Suprapubic skin (tissue), 4 donors: ENCODE measurements around the gene UPF2. TPM values are rescaled to one million over a fixed set of nuclear protein-coding genes. Genes with fewer than 3 reads are reported as not detected.
A peak's percentile ranks its signal among the peaks of the same experiment; 100 is the strongest.

Experiments used
- DNase-seq, 2 donors: peaks; one replicate each; pipeline ENCODE4 v3.0.0-alpha.2; 2019; ENCODE audit warnings: low spot score in 2 of 2
- H3K27ac ChIP-seq: fragments of 200-600 bp; sonication (generic); one replicate; pipeline ENCODE4 v1.5.1; 2019
- H3K27me3 ChIP-seq: fragments of 200-600 bp; sonication (generic); one replicate; pipeline ENCODE4 v1.5.1; 2019
- H3K36me3 ChIP-seq: fragments of 200-600 bp; sonication (generic); one replicate; pipeline ENCODE4 v1.5.1; 2019
- H3K4me1 ChIP-seq: fragments of 200-600 bp; sonication (generic); one replicate; pipeline ENCODE4 v1.5.1; 2019
- H3K4me3 ChIP-seq: fragments of 200-600 bp; sonication (generic); one replicate; pipeline ENCODE4 v1.5.1; 2019; ENCODE audit warnings: mild to moderate bottlenecking
- H3K9me3 ChIP-seq: fragments of 200-600 bp; sonication (generic); one replicate; pipeline ENCODE4 v1.5.1; 2019
- EP300 ChIP-seq: sonication (generic); formaldehyde crosslinking; IDR thresholded peaks from one replicate; pipeline ENCODE4 v1.6.1; 2017; ENCODE audit warnings: antibody characterized with exemption
- POLR2A ChIP-seq, 2 donors: fragments of 450-650 bp; IDR thresholded peaks; one replicate each; pipeline ENCODE4 v1.6.1; 2017; ENCODE audit warnings: antibody characterized with exemption in 2 of 2, mild to moderate bottlenecking in 2 of 2, moderate library complexity in 2 of 2
- POLR2AphosphoS5 ChIP-seq, 3 donors: sonication (generic); formaldehyde crosslinking; IDR thresholded peaks; one replicate each; pipeline ENCODE4 v1.6.1; 2017; ENCODE audit warnings: antibody characterized with exemption in 3 of 3
- WGBS: methylation state at CpG from one replicate; pipeline ENCODE4 v1.1.5; 2018; 5-methylcytosine and 5-hydroxymethylcytosine counted together
- total RNA-seq, 4 donors: library from RNA; depleted of rRNA; stranded (reverse); fragments of >200 nt; gene quantifications; one replicate each; pipeline ENCODE4 v1.1.0, GENCODE V29; 2016
- TF ChIP-seq, protein P1 (sequence below), 2 donors: fragments of 200-600 bp in 1 of 2; fragments of 450-650 bp in 1 of 2; sonication (generic) in 1 of 2; IDR thresholded peaks; one replicate each; pipeline ENCODE4 v1.5.1; 2016 to 2019; ENCODE audit warnings: antibody characterized with exemption in 2 of 2, mild to moderate bottlenecking in 1 of 2, moderate library complexity in 1 of 2

The UPF2 gene
- total RNA-seq, 4 donors from 2014 or later: 15.6 to 31.9 (median 16.1) TPM

DNA sequence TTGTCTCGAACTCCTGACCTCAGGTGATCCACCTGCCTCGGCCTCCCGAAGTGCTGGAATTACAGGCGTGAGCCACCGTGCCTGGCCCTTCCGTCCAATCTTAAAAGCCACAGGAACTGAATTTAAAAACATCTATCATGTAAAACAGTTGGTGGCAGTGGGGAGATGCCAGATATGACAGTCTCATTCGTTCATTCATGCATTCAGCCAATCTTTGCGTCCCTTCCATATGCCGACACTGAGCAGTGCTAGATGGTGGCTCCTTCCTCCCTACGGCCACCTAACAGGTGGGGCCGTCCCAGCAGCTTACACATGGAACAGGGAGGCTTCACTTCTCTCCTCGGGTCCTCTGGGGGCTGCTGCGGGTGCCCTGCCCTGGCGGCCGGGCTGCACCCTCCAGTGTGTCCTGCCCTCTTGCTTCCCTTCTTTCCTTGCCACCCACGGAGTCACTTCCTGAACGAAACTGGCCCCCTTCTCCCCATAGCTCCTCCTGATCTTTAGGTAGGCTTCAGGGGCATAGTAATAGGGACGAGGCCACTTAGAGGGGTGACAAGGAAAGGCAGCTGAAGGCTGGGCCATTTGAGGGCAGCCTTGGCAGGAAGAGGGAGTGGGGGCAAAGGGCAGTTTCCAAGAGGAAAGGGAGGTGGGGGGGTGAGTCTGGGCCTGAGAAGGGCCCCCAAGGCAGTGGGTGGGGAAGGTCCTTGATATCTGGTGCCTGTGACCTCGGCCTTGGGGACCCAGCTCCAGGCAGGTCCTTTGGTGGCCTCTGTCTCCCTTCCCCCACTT lies 165.6 kb downstream of the UPF2 start:
- TF ChIP-seq, protein P1, sequence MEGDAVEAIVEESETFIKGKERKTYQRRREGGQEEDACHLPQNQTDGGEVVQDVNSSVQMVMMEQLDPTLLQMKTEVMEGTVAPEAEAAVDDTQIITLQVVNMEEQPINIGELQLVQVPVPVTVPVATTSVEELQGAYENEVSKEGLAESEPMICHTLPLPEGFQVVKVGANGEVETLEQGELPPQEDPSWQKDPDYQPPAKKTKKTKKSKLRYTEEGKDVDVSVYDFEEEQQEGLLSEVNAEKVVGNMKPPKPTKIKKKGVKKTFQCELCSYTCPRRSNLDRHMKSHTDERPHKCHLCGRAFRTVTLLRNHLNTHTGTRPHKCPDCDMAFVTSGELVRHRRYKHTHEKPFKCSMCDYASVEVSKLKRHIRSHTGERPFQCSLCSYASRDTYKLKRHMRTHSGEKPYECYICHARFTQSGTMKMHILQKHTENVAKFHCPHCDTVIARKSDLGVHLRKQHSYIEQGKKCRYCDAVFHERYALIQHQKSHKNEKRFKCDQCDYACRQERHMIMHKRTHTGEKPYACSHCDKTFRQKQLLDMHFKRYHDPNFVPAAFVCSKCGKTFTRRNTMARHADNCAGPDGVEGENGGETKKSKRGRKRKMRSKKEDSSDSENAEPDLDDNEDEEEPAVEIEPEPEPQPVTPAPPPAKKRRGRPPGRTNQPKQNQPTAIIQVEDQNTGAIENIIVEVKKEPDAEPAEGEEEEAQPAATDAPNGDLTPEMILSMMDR (IDR thresholded peaks at IDR 0.05): no peak
- no peak for TF ChIP-seq POLR2A (IDR thresholded peaks at IDR 0.05)
- no peak for TF ChIP-seq EP300
- TF ChIP-seq POLR2AphosphoS5 (IDR thresholded peaks at IDR 0.05): no peak
- Histone ChIP-seq H3K36me3 (no peaks in the 10 kb centered on the region), H3K9me3 (no peaks in the 10 kb centered on the region), H3K4me1 (peaks cover 44% of the 10 kb centered on the region), H3K4me3 (no peak overlapping the region), H3K27ac (peak overlapping the region; percentile 89), H3K27me3 (no peaks in the 10 kb centered on the region)
- WGBS: 93% methylated on average over 19 of the region's 19 CpGs
- no peak for DNase-seq

DNA sequence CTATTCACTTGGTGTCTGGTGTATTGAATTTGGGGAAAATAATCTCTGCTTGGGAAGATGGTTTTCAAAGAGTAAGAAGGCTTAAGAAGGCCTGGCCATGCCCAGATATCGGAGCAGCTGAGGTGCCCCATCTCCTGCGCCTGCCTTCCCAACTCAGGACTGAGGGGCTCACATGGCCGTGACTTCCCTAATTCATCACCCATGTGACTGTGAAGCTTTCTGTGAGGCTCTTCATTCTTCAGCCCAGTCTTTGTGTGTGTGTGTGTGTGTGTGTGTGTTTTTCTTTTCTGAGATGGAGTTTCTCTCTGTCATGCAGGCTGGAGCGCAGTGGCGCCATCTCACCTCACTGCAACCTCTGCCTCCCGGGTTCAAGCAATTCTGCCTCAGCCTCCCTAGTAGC lies 166.3 kb downstream of the UPF2 start:
- Histone ChIP-seq H3K4me1 (peaks cover 41% of the 10 kb centered on the region), H3K4me3 (no peak overlapping the region), H3K27ac (peak overlapping the region; percentile 89), H3K27me3 (no peaks in the 10 kb centered on the region), H3K9me3 (no peaks in the 10 kb centered on the region), H3K36me3 (no peaks in the 10 kb centered on the region)
- TF ChIP-seq POLR2A (IDR thresholded peaks at IDR 0.05): no peak
- TF ChIP-seq, protein P1 (IDR thresholded peaks at IDR 0.05): no peak
- DNase-seq: no peak
- 86% methylated on average over 6 of the region's 6 CpGs for WGBS

DNA sequence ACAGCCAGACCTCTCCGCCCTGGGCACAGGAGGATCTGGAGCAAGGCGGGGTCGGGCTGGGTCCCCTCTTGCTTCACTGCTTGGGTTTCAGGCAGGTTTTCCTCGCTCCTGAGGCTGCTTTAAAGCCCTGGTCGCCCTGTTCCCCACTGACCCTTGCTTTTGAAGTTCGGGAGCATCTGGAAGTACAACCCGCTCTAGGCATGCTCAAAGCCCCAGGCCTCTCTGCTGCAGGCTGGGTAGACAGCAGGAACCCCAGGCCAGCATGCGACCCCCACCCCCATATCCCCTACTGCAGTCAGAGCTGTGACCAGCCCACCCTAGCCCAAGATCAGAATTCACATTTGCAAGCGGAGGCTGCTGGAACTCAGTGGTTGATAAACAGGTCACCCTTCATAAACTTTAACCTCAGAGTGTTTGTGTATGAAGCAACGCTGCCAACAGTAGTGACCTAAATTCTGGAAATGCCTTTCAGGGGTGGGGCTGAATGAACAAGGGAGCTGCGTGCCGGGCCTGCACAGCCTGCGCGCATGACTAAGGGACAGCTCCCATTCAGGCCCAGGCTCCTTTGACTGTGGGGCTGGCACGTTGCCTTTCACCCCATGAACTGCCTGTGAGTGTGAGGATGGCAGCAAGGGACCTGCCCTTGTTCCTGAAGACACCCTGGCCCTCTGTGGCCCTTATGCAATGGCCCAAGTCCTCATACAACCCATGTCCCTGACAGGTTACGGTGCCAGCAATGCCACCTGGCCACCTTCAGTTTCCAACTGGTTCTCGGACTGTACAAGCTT lies 166.9 kb downstream of the UPF2 start:
- H3K9me3 ChIP-seq: no peaks in the 10 kb centered on the region
- TF ChIP-seq EP300 (no peak), POLR2AphosphoS5 (IDR thresholded peaks at IDR 0.05) (peak in 1 of 3 donors; percentile 63)
- H3K27ac ChIP-seq: peak overlapping the region; percentile 89
- H3K36me3 ChIP-seq: no peaks in the 10 kb centered on the region
- peaks cover 42% of the 10 kb centered on the region for H3K4me1 ChIP-seq
- H3K4me3 ChIP-seq: peak overlapping the region; percentile 11
- WGBS: 29% methylated on average over 7 of the region's 17 CpGs
- DNase-seq: peak; percentile 89 to 91
- no peaks in the 10 kb centered on the region for H3K27me3 ChIP-seq

DNA sequence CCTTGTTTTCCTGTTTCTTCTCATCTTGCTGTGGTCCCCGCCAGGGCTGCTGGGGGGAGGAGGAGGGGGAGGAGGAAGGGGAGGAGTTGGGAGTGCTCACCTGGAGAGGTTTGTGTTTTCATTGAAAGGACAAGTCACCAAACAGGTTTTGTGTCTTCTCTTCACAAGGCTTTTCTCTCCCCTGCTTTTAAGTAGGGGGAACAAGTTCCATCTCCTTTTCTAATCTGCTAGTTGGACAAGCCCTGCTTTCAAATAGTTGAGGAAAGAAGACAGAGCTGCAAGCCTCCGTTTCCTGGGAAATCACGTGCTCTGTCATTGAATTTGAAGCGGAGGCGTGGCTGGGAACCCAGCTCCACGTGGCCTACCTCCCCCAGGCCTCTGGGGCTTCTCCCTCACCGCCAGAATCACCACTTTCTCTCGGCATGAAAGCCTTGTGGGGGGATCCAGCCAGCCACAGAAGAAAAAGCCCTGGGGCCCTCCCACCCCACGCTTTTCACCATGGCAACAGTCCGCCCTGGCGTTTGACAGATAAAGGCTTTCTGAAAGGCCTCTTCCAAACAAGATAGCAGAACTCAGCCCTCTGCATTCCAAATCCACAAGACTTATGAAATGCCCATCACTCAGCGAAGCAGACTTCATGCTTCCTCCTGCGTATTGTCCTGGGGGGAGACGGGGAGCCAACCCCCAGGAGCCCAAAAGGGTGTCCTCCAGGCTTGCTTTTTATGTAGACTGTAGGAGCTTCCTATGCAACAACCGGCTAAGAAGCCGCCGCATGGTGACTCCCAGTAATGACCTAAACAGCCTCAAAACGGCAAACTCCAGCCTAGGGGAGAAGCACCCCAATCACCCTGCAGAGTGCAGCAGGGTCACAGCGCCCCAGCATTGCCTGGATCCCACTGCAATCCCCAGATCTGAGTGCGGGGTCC lies 167.8 kb downstream of the UPF2 start:
- peak overlapping the region; percentile 11 for H3K4me3 ChIP-seq
- TF ChIP-seq, protein P1 (IDR thresholded peaks at IDR 0.05): no peak
- TF ChIP-seq POLR2A (IDR thresholded peaks at IDR 0.05) (no peak), POLR2AphosphoS5 (IDR thresholded peaks at IDR 0.05) (no peak), EP300 (no peak)
- WGBS: 23% methylated on average over 11 of the region's 20 CpGs
- DNase-seq: no peak
- H3K27me3 ChIP-seq: no peaks in the 10 kb centered on the region
- H3K27ac ChIP-seq: peak overlapping the region; percentile 89
- H3K36me3 ChIP-seq: no peaks in the 10 kb centered on the region
- H3K4me1 ChIP-seq: peaks cover 44% of the 10 kb centered on the region
- no peaks in the 10 kb centered on the region for H3K9me3 ChIP-seq

DNA sequence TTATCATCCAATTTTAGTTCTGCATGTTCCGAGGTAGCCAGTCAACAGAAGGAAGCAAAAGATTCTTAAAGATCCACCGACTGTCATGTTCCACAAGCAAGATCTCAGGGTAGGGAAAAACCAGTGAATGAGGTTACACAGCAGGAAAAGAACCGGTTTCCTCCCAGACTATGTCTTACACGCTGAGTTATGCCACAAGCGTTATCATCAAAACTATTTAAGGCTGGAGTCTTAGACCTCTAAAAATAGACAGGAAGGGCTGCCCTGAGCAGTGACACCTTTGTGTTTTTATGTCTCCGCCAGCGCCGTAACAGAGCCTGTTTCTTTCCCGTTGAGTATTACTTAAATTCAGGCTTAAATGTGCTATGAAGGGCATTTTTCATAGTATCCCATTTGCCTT lies 171.1 kb downstream of the UPF2 start:
- WGBS: 33% methylated on average over 9 of the region's 9 CpGs
- DNase-seq: no peak
- TF ChIP-seq POLR2AphosphoS5 (IDR thresholded peaks at IDR 0.05): no peak
- TF ChIP-seq POLR2A (IDR thresholded peaks at IDR 0.05): no peak
- TF ChIP-seq, protein P1 (IDR thresholded peaks at IDR 0.05): no peak
- TF ChIP-seq EP300: no peak
- Histone ChIP-seq H3K27ac (no peak overlapping the region), H3K9me3 (no peaks in the 10 kb centered on the region), H3K4me1 (peaks cover 39% of the 10 kb centered on the region), H3K36me3 (no peaks in the 10 kb centered on the region), H3K4me3 (no peak overlapping the region), H3K27me3 (peaks cover 3% of the 10 kb centered on the region)
